ENCODE results near the gene CUL2. TPM values are rescaled to one million over a fixed set of nuclear protein-coding genes. Genes with fewer than 3 reads are reported as not detected.

The CUL2 gene
- total RNA-seq, 1 donor from 2014 or later: 34.3 TPM

- Mint-ChIP-seq H3K4me1 (ENCODE audit: unreplicated experiment) (peaks cover 18% of the 10 kb centered on the region), H3K36me3 (ENCODE audit: unreplicated experiment) (no peaks in the 10 kb centered on the region), H3K4me3 (ENCODE audit: unreplicated experiment) (no peak overlapping the region), H3K27me3 (ENCODE audit: unreplicated experiment) (no peaks in the 10 kb centered on the region), H3K9me3 (ENCODE audit: unreplicated experiment) (no peaks in the 10 kb centered on the region), H3K27ac (ENCODE audit: unreplicated experiment) (no peak overlapping the region)
- no peak for TF ChIP-seq CTCF (IDR thresholded peaks at IDR 0.05)
- no peak for DNase-seq (ENCODE audit: extremely low spot score, unreplicated experiment)
Measured at GRCh38 chr10:35124540-35124939, 34.4 kb upstream of the CUL2 start.

GRCh38 chr10:35119378-35119777 is 29.2 kb upstream of the CUL2 start:
- Mint-ChIP-seq H3K36me3 (ENCODE audit: unreplicated experiment) (no peaks in the 10 kb centered on the region), H3K4me1 (ENCODE audit: unreplicated experiment) (no peaks in the 10 kb centered on the region)

GRCh38 chr10:35112571-35112970 is 22.4 kb upstream of the CUL2 start:
- no peak for TF ChIP-seq CTCF (IDR thresholded peaks at IDR 0.05)
- H3K4me3 Mint-ChIP-seq (ENCODE audit: unreplicated experiment): no peak overlapping the region
- H3K27me3 Mint-ChIP-seq (ENCODE audit: unreplicated experiment): peaks cover 21% of the 10 kb centered on the region
- no peak overlapping the region for H3K27ac Mint-ChIP-seq (ENCODE audit: unreplicated experiment)
- H3K4me1 Mint-ChIP-seq (ENCODE audit: unreplicated experiment): no peaks in the 10 kb centered on the region
- no peaks in the 10 kb centered on the region for H3K36me3 Mint-ChIP-seq (ENCODE audit: unreplicated experiment)
- H3K9me3 Mint-ChIP-seq (ENCODE audit: unreplicated experiment): no peaks in the 10 kb centered on the region
- DNase-seq (ENCODE audit: extremely low spot score, unreplicated experiment): no peak

More at GRCh38 chr10:35119378-35119777, 29.2 kb upstream of the CUL2 start:
- TF ChIP-seq CTCF (IDR thresholded peaks at IDR 0.05): no peak
- no peak overlapping the region for H3K27ac Mint-ChIP-seq (ENCODE audit: unreplicated experiment)
- H3K27me3 Mint-ChIP-seq (ENCODE audit: unreplicated experiment): peaks cover 30% of the 10 kb centered on the region
- no peak overlapping the region for H3K4me3 Mint-ChIP-seq (ENCODE audit: unreplicated experiment)
- no peaks in the 10 kb centered on the region for H3K9me3 Mint-ChIP-seq (ENCODE audit: unreplicated experiment)
- no peak for DNase-seq (ENCODE audit: extremely low spot score, unreplicated experiment)

GRCh38 chr10:35103882-35104281 is 13.7 kb upstream of the CUL2 start:
- peaks cover 13% of the 10 kb centered on the region for H3K27me3 Mint-ChIP-seq (ENCODE audit: unreplicated experiment)
- H3K36me3 Mint-ChIP-seq (ENCODE audit: unreplicated experiment): no peaks in the 10 kb centered on the region
- no peak overlapping the region for H3K4me3 Mint-ChIP-seq (ENCODE audit: unreplicated experiment)
- H3K27ac Mint-ChIP-seq (ENCODE audit: unreplicated experiment): no peak overlapping the region
- no peaks in the 10 kb centered on the region for H3K9me3 Mint-ChIP-seq (ENCODE audit: unreplicated experiment)
- DNase-seq (ENCODE audit: extremely low spot score, unreplicated experiment): no peak
- no peaks in the 10 kb centered on the region for H3K4me1 Mint-ChIP-seq (ENCODE audit: unreplicated experiment)
- TF ChIP-seq CTCF (IDR thresholded peaks at IDR 0.05): no peak

GRCh38 chr10:35097510-35097909 is 7.4 kb upstream of the CUL2 start:
- H3K9me3 Mint-ChIP-seq (ENCODE audit: unreplicated experiment): no peaks in the 10 kb centered on the region
- DNase-seq (ENCODE audit: extremely low spot score, unreplicated experiment): no peak

More at GRCh38 chr10:35097510-35097909, 7.4 kb upstream of the CUL2 start:
- Mint-ChIP-seq H3K4me1 (ENCODE audit: unreplicated experiment) (no peaks in the 10 kb centered on the region), H3K36me3 (ENCODE audit: unreplicated experiment) (no peaks in the 10 kb centered on the region), H3K27me3 (ENCODE audit: unreplicated experiment) (peaks cover 31% of the 10 kb centered on the region), H3K4me3 (ENCODE audit: unreplicated experiment) (no peak overlapping the region), H3K27ac (ENCODE audit: unreplicated experiment) (no peak overlapping the region)
- no peak for TF ChIP-seq CTCF (IDR thresholded peaks at IDR 0.05)

Measured in osteocyte (in vitro differentiated cells).